HG03064 (cell line): ENCODE measurements around the gene RAB37.

Source experiments
- ATAC-seq: cut with Tn5 transposase; IDR thresholded peaks from one replicate; pipeline ENCODE4 v1.9.1; 2021; ENCODE audit warnings: low read depth; ENCODE audit not compliant: unreplicated experiment

RAB37 gene

DNA sequence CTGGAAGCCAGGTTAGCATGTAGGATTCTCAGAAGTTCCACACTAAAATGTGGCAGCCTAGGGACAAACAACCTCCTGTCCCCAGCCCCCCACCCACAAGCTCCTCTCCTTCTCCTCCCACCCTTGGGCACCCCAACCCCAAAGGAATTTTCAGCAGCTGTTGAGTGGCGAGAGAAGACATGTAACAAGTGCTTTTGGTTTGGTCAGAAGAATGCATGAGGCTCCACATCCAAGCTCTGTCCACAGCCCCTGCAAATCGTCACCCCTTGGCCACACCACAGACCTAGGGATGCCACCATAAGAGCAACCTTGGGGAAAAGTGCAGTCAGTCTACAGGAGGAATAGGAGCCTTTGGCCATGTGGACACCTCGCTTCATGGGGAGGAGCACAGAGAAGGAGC, 11.9 kb upstream of the RAB37 start:
- no peak for ATAC-seq

DNA sequence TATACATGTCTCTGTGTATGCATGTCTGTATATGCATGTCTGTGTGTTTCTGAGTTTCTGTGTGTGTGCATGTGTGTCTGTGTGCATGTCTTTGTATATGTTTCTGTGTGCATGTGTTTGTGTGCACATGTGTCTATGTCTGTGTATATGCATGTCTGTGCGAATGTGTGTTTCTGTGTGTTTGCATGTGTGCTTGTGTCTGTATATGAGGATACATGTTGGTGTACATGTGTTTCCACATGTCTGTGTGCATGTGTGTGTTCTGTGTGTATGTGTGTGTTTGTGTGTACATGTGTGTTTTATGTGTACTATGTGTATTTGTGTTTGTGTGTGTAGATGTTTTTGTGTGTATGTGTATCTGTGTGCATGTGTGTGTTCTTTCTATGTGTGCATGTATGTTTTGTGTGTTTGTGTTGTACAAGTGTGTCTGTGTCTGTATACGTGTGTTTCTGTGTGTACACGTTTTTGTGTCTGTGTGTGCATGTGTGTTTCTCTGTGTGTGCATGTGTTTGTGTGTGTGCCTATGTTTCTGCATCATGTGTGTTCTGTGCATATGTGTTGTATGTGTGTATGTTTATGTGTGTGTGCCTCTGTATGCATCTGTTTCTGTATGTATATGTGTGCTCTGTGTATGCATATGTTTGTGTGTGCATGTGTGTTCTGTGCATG, 8.9 kb upstream of the RAB37 start:
- ATAC-seq: no peak

GRCh38 chr17:74728702-74729075, 8.4 kb upstream of the RAB37 start:
- ATAC-seq: no peak

GRCh38 chr17:74729368-74729767, 7.7 kb upstream of the RAB37 start:
- ATAC-seq: no peak

- ATAC-seq: no peak
Measured at GRCh38 chr17:74729866-74730265, 7.2 kb upstream of the RAB37 start.

DNA sequence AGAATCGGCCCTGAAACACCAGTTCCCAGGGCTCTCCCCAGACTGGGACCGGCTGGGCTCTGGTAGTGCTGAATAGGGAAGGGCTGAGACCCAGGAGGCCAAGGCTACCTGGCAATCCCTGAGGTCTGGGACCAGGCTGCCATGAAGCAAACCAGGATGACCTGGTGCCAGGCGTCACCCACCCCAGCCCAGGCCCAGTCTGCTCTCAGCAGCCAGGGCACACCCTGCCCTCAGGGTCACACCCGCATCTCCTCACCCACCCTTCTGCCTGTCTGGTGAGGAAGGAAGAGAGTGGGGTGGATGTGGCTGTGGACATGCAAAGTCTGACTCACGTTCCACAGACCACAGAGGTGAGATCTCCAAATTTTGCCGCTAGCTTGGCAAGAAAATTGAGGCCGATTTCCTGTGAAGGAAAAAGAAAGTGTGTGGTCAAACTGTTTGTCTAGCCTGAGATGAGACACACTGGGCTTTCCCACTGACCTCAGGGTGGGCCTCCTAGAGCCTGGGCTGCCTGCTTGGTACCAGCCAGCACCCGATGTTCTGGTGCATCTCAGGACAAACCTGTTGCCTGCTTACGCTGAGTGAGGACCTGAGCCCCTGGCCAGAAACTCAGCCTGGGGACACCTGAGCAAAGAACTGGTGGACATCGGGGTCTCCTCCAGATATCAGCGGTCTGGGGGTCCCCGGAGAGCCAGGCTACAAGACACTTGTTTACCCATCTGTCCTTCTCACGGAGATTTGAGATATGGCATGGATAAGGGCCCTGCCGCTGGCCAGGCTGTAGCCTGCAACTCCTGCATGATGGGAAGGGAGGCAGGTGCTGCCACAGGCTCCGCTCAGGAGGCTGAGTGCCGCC, 6.3 kb upstream of the RAB37 start:
- no peak for ATAC-seq

GRCh38 chr17:74731347-74731605, 5.8 kb upstream of the RAB37 start:
- ATAC-seq: no peak

GRCh38 chr17:74732042-74732867, 4.8 kb upstream of the RAB37 start:
- ATAC-seq: no peak

DNA sequence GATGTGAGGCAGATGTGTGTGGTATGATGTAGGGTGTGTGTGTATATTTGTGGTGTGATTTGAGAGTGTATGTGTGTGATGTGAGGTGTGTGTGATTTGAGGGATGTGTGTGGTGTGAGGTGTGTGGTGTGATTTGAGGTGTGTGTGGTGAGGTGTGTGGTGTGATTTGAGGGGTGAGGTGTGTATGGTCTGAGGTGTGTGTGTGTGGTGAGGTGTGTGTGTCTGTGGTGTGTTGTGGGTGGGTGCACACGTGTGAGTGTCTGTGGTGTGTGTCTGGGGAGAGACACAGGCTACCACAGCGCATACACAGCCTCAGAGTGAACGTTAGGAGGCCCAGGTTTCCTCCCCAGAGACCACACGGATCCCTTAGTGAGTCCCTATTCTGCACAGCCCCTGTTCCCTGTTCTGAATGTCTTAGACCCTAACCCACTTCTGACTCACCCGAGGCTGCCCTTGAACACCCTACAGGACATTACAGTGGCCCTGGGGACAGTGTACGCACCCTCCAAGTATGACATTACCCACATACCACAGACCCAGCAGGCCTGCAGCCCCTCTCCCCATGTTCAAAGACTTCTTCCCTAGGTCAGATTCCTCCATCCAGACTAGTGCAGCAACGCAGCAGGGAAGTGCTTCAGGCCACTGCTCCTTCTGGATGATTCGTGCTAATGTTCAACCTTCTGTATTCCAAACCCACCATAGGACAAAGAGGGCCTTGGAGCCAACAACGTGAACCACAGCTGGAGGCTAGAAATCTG, 3.5 kb upstream of the RAB37 start:
- no peak for ATAC-seq

GRCh38 chr17:74734256-74734655, 2.8 kb upstream of the RAB37 start:
- no peak for ATAC-seq

DNA sequence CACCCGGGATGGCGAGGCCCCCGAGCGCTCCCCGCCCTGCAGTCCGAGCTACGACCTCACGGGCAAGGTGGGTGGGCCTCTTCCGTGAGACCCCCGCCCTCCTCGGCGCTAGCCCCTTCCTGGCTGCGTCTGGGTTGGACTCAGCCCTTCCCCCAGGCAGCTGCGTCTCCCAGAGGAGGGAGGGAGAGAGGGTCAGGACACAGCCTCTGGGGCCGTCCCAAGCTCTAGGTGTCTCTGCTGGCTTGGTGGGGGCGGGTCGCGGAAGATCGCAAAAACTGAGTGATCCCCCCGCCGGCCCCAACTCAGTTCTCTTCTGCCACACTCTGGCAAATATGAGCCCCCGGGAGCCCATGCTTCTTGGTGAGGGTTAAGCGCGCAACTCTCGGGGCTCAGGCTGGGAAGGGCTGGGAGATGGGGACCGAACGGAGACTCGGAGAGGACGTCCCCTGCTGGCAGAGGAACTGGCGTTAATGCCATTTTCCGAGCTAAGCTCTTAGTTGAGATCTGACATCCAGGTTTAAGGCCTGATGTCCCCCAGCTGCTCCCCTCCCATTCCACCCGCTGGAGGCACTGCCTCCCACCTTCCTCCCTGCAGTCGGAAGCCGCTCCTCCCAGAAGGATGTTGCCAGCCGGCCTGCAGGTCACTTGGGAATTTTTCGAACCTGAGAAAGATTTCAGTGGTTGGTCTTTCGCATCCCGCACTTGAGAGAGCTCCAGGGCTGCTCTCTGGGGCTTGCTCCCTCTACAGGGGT, 419 bp downstream of the RAB37 start:
- no peak for ATAC-seq

DNA sequence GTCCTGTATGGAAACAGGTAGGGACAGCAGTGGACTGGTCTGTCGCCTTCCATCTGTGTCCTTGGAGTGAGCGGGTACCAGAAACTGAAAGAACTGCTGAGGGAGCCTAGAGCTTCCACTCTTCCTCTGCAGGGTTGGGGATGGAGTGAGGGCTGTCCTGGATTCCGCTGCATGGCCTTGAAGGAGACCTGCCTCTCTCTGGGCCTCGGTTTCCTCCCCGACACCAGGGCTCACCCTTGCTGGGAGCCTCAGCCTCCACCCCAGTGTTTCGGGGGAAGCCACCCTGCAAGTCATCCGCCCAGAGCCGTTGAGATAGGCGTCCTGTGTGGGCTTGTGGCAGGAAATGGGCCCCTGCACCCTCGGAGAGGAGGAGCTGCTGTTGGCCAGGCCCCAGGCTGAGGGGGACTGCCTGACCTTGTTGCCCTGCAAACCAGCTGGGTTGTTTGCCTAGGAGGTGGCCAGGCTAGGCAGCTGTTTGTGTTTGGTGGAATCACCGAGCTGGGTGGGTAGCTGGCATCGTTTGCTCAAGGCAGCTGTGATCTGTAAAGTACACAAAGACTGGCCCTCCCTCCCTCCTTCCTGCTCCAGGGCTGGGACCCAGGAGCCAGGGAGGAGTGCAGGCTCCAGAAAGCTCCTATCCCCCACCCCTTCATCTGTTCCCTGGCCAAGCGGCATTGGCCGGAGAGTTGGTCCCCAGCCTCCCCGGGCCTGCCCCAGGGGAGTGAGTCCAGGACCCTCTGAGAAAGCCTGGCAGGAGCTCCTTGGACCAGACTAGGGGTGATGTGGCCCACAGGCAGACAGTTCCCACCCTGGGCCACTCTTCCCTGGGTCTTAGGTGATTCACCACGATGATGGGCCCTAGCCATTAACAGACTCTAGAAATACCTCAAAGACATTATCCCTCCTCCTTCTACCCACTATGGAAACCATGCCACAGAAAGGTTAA, 1.3 kb downstream of the RAB37 start:
- peak; percentile 55 for ATAC-seq

GRCh38 chr17:74739227-74739831, 2.3 kb downstream of the RAB37 start:
- no peak for ATAC-seq

- ATAC-seq: no peak
Measured at GRCh38 chr17:74740173-74740572, 3.1 kb downstream of the RAB37 start.

DNA sequence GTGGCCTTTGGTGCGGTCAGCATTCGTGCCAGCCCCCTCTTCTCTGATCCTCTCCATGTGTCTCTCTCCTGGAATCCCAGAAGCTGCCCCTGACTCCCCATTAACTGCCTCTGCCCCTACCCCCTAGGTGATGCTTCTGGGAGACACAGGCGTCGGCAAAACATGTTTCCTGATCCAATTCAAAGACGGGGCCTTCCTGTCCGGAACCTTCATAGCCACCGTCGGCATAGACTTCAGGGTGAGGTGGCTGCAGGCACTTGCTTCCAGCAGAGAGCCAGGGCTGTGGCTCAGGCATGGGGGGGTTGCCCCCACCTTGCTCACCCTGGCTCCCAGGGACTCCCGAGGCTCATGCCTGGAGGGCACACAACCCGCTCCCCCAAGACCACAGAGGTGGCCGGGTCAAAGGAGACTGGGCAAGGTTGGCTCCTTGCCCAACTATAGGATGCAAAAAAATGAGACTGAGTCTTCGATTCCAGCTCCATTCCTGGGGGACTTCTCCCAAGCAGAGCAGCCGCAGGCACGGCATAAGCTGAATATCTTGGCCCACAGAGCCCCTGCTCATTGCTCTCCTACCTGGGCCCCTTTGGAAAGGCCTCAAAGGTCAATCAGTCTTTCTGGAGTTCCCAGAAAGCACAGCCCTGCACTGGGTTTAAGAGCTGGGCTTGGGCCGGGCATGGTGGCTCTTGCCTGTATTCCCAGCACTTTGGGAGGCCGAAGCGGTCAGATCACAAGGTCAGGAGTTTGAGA, 3.8 kb downstream of the RAB37 start:
- ATAC-seq: no peak

GRCh38 chr17:74742153-74742515, 5.1 kb downstream of the RAB37 start:
- ATAC-seq: no peak

- ATAC-seq: no peak
Measured at GRCh38 chr17:74742978-74743545, 6.0 kb downstream of the RAB37 start.

GRCh38 chr17:74743755-74744154, 6.7 kb downstream of the RAB37 start:
- no peak for ATAC-seq
